ENCODE results near the gene HPSE2. TPM values are rescaled to one million over a fixed set of nuclear protein-coding genes. Genes with fewer than 3 reads are reported as not detected.

Gene HPSE2
- total RNA-seq, 1 experiment from 2014 or later: 0.20 TPM

DNA sequence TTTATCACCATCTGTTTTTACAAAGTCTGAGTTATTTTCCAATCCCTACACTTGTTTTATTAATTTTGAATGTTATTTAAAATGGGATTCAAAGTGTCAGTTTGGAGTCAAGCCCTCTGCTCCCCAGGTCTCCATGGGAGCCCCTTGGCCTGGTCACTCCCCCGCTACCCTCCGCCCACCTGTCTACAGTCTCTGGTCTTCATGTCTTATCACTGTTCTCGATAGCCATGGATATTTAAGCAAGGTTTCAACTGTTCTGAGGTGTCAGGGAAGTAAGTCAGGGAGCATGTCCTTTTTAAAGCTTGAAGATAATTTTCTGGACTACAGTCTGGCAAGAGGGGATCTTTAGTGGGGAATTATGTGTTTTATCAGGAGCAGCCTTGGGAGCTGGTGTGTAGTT is 769.8 kb downstream of the HPSE2 start:
- Mint-ChIP-seq H3K27ac (no peak overlapping the region), H3K36me3 (ENCODE audit: insufficient read depth in 1 of 3, low read depth in 3 of 3) (no peaks in the 10 kb centered on the region; a peak in 1 of 7 replicates), H3K27me3 (ENCODE audit: low read depth) (peaks cover 29% of the 10 kb centered on the region), H3K4me1 (peaks cover 12 to 17% of the 10 kb centered on the region in 2 experiments), H3K9me3 (no peaks in the 10 kb centered on the region), H3K4me3 (no peak overlapping the region)
- Histone ChIP-seq H2AFZ (ENCODE audit: low read length) (no peak overlapping the region), H3K9me3 (ENCODE audit: control insufficient read depth, low read depth, low read length) (no peaks in the 10 kb centered on the region), H4K5ac (ENCODE audit: insufficient read length, low read depth, low read length) (no peak overlapping the region), H3K4me1 (ENCODE audit: insufficient read depth, low read length) (no peaks in the 10 kb centered on the region; the same call in 1 of the 2 replicates), H2AK5ac (ENCODE audit: insufficient read length, low read length) (no peak overlapping the region), H3K79me1 (ENCODE audit: insufficient read depth, low read depth, low read length, poor library complexity, severe bottlenecking) (no peaks in the 10 kb centered on the region), H3K4ac (ENCODE audit: low read depth, low read length) (no peak overlapping the region), H3K14ac (ENCODE audit: insufficient read depth, low read length) (no peak overlapping the region), H3K18ac (ENCODE audit: insufficient read length, low read depth, low read length) (no peak overlapping the region), H2BK5ac (ENCODE audit: insufficient read length, low read length) (no peak overlapping the region), H4K20me1 (ENCODE audit: control insufficient read depth, insufficient read depth, insufficient read length) (no peaks in the 10 kb centered on the region), H2BK120ac (ENCODE audit: low read depth, low read length, poor library complexity, severe bottlenecking) (no peak overlapping the region), H4K8ac (replicated peaks; ENCODE audit: insufficient read length, low read depth, low read length) (no peak overlapping the region), H4K91ac (ENCODE audit: insufficient read length, low read depth, low read length) (no peak overlapping the region), H2BK12ac (ENCODE audit: insufficient read length, low read depth, low read length) (no peak overlapping the region), H3K27me3 (ENCODE audit: insufficient read depth, low read length) (no peaks in the 10 kb centered on the region), H3K79me2 (ENCODE audit: insufficient read depth, low read length) (no peaks in the 10 kb centered on the region), H3K56ac (ENCODE audit: insufficient read length, low read depth, low read length) (no peak overlapping the region), H3K4me2 (ENCODE audit: insufficient read depth, insufficient read length, low read length) (no peak overlapping the region), H2BK15ac (ENCODE audit: low read depth, low read length) (no peak overlapping the region), H3K23me2 (ENCODE audit: insufficient read length, low read depth, low read length, poor library complexity, severe bottlenecking) (no peaks in the 10 kb centered on the region), H3K9ac (ENCODE audit: extremely low read depth, insufficient read length, low read length) (no peak overlapping the region), H3T11ph (ENCODE audit: low read length) (no peak overlapping the region), H2BK20ac (ENCODE audit: low read depth, low read length, poor library complexity, severe bottlenecking) (no peak overlapping the region), H3K27ac (ENCODE audit: insufficient read length, low read depth, low read length) (no peak overlapping the region), H3K23ac (ENCODE audit: insufficient read length, low read depth, low read length) (no peak overlapping the region)
- DNase-seq: no peak
- TF ChIP-seq, protein P1, sequence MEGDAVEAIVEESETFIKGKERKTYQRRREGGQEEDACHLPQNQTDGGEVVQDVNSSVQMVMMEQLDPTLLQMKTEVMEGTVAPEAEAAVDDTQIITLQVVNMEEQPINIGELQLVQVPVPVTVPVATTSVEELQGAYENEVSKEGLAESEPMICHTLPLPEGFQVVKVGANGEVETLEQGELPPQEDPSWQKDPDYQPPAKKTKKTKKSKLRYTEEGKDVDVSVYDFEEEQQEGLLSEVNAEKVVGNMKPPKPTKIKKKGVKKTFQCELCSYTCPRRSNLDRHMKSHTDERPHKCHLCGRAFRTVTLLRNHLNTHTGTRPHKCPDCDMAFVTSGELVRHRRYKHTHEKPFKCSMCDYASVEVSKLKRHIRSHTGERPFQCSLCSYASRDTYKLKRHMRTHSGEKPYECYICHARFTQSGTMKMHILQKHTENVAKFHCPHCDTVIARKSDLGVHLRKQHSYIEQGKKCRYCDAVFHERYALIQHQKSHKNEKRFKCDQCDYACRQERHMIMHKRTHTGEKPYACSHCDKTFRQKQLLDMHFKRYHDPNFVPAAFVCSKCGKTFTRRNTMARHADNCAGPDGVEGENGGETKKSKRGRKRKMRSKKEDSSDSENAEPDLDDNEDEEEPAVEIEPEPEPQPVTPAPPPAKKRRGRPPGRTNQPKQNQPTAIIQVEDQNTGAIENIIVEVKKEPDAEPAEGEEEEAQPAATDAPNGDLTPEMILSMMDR (conservative IDR thresholded peaks at IDR 0.05): no peak
- WGBS (ENCODE audit: extremely low coverage, insufficient read length, low lambda C conversion rate): no CpG with 5 or more reads among the region's 3 CpGs
